Measurements from ENCODE around the gene HPCAL1. TPM values are rescaled to one million over a fixed set of nuclear protein-coding genes. Genes with fewer than 3 reads are reported as not detected.
A peak's percentile ranks its signal among the peaks of the same experiment; 100 is the strongest.
"Not testable (repeated sequence)": the region's sequence is repeated elsewhere in the genome, so short reads cannot be mapped to it uniquely, and the experiment has no call there.

HPCAL1 gene
- total RNA-seq, 1 donor from 2014 or later: 19.0 TPM

DNA sequence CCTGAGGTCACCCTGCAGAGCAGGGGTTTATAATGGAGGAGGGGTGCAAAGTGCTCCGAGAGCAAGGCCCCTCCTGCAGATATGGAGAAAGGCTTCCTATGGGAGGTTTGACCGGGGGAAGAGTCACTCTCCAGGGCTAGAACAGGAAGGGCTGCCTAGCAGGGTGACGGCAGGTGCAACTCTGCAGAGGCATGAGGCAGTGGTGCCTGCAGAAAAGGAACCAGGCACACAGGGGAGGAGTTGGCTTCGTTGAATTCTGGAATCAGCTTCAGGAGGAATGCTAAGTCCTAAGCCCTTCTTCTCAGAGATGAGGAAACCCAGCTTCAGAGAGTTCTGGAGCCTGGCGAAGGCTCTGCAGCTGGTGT, 17.5 kb upstream of the HPCAL1 start:
- no peak for DNase-seq

DNA sequence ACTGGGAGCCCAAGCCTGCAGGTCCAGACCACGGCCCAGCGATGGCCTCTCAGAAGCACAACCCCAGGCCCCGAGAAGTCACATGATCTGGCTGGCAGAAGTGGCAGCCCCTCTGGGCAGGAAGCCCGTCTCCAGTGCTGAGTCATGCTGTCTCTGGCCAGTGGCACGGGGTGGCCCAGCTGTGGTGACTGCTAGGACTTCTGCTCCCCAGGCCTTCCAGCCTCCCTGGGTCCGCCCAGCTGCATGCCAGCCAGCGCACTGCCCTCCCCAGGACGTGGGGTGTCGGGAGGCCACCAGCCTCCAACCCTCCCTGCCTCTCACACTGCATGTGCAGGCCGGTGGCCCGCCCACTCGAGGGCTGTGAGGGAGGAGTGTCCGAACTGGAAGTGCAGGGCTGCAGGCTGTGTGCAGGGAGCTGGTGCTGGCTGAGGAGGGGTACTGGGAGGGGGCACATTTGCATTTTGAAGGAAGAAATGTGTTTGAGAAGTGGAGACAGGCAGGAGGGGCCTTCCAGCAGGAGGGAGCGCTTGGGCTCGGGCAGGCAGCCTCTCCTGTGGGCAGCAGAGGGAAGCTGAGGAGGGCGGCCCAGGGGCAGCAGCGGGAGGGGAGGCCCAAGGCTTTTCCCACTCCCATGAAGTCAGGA, 17.0 kb upstream of the HPCAL1 start:
- DNase-seq: peak; percentile 81

DNA sequence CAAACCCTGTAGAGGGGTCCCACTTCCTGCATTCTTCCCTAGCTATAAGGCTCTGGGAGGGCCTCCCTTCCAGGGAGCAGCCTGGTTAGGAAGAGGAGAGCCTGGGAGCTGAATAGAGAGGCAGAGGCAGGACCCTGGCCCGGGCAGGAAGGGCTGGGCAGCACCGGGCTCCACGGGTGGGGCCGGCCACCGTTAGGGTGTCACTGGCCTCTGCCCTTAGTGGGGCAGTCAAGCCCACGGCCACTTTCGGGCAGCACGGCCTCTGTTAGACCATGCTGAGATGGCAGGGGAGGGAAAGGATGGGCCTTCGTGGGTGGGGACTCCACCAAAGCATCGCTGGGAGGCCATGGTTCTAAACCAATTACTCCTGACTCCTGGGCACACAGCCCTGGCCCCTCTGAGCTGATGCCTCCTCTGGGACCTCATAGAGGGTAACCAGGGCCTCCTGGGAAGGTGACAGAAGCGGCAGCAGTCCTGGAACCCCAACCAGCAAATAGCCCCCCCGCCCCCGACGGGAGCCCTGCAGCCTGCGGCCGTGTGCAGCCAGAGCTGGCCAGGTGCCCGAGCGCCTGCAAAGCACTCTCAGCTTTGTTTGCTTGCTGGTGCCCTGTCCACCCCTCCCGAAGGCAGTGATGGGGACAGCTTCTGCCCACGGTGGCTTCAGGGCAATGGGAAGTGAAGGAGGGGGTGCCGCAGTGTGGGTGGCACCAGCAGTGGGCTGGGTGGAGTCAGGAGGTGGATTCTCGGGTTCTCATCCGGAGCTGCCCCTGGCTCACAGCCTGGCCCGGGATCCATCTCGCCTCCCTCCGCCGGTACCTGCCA, 16.3 kb upstream of the HPCAL1 start:
- no peak for DNase-seq

GRCh38 chr2:10287761-10288160, 14.9 kb upstream of the HPCAL1 start:
- DNase-seq: no peak

GRCh38 chr2:10288606-10289005, 14.1 kb upstream of the HPCAL1 start:
- no peak for DNase-seq

DNA sequence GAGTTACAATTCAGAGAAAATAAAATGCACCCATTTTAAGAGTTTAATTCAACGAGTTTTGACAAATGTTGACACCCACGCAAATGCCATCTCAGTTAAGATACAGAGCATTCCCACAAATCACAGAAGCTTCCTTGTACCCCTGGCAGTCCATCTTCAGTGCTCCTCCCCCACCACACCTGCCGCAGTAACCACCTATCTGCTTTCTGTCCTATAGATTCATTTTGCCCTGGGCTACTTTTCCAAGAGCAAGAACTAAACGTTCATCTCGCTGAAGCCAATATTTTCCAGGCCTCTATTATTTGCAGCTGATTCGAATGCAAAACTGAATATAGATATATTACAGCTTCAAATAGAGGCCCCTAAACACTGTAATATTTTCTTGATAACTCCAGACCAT, 13.4 kb upstream of the HPCAL1 start:
- DNase-seq: no peak

GRCh38 chr2:10289891-10290290, 12.8 kb upstream of the HPCAL1 start:
- no peak for DNase-seq

DNA sequence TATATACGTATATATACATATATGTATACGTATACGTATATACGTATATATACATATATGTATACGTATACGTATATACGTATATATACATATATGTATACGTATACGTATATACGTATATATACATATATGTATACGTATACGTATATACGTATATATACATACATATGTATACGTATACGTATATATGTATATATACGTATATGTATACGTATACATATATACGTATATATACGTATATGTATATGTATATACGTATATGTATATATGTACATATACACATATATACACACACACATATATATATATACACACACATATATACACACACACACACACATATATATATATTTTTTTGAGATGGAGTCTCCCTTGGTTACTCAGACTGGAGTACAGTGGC, 11.3 kb upstream of the HPCAL1 start:
- not testable (repeated sequence) for DNase-seq

DNA sequence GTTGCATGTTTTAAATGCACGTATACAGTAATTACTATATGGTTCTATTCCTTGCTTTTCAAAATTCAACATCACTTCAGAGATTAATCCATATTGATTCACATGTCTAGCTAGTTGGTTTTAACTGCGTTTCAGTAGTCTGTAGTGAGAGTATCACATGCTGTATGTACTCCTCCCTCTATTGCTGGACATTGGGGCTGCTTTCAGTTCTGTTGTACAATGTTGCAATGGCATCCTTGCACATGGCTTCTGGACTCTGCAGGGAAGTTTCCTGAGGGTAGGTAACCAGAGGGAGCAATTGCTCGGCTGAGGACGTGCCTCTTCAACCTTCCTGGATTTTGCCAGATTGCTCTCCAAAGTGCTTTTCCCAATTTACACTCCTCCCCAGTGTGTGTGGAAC, 10.7 kb upstream of the HPCAL1 start:
- DNase-seq: no peak

GRCh38 chr2:10293603-10294002, 9.1 kb upstream of the HPCAL1 start:
- no peak for DNase-seq

- DNase-seq: no peak
Measured at GRCh38 chr2:10294077-10294476, 8.6 kb upstream of the HPCAL1 start.

- DNase-seq: not testable (repeated sequence)
Measured at GRCh38 chr2:10295649-10296048, 7.1 kb upstream of the HPCAL1 start.

GRCh38 chr2:10296142-10296541, 6.6 kb upstream of the HPCAL1 start:
- no peak for DNase-seq

DNA sequence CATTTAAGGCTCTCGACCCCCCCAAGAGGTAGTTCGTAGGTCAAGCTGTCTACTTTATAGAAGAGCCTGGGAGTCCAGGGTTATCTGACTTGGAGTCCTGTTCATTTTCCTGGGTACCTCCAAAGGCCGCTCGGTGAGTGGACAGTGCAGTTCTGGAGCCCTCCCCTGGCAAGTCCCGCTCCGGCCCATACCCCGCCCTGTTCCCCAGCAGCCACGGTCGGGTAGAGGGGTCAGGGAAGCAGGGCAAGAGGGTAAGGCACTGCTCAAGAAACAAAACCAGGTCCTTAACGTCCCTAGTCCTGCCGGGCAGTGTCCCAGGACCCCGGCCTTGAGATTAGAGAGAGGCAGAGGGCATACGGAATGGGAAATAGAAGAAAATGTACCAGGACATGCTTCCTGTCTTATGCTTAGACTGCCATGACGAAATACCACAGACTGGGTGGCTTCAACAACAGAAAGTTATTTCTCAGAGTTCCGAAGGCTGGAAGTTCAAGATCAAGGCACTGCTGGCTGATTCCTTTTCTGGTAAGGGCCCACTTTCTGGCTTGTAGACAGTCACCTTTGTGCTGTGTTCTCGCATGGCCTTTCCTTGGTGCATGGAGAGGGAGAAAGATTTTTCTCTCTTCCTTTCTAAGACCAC, 5.4 kb upstream of the HPCAL1 start:
- no peak for DNase-seq

GRCh38 chr2:10297959-10298531, 4.7 kb upstream of the HPCAL1 start:
- no peak for DNase-seq

DNA sequence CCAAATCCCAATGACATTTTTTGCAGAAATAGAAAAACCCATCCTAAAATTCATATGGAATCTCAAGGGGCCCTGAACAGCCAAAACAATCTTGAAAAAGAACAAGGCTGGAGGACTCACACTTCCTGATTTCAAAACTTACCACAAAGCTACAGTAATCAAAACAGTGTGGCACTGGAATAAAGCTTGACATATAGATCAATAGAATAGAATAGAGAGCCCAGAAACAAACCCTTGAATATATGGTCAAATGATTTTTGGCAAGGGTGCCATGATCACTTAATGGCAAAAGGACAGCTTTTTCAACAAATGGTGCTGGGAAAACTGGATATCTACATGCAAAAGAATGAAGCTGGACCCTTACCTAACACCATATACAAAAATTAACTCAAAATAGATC, 3.9 kb upstream of the HPCAL1 start:
- DNase-seq: not testable (repeated sequence)

DNA sequence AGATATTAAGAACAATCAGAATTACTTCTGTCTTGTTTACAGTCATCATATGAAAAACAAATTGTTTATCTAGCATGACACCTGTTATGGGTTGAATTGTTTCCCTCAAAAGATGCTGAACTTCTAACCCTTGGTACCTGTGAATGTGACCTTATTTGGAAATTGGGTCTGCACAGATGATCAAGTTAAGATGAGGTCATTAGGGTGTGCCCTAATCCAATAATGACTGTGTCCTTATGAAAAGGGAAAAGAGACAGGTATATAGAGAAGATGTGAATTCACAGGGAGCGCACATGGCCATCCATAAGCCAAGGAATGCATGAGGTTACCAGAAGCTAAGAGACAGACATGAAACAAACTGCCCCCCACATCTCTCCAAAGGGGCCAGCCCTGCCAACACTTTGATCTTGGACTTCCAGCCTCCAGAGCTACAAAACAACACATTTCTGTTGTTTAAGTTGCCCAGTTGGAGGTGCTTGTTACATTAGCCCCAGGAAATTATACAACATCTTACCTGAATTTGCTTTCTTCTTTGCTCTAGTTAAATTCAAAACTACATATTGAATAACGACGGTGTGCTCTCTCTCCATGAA, 2.3 kb upstream of the HPCAL1 start:
- DNase-seq: no peak

- no peak for DNase-seq
Measured at GRCh38 chr2:10300997-10301940, 1.4 kb upstream of the HPCAL1 start.

DNA sequence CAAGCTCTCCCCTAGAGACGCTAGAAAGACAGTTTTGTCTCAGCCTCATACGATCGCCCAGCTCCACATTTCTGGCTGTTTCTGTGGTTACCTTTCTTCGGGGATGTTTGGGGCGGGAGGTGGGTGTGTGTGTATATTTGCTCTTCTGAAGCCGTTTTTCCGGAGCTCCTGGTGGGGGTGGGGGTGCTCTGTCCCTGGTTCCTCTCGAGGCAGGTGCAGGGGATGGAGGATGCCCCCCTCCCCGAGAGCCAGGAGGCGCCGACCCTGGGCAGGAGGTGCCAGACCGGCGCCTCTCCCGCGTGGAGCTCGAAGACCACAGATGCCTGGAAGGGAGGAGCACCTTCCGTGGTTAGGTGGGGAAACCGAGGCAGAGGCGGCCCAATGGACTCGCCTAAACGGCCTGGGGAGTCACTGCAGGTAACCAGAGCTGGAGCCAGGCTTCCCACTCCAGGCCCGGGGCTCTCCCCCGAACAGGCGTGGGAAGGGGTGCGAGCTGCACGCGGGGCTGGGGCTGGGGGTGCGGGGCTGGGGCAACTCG, 694 bp upstream of the HPCAL1 start:
- DNase-seq: no peak

DNA sequence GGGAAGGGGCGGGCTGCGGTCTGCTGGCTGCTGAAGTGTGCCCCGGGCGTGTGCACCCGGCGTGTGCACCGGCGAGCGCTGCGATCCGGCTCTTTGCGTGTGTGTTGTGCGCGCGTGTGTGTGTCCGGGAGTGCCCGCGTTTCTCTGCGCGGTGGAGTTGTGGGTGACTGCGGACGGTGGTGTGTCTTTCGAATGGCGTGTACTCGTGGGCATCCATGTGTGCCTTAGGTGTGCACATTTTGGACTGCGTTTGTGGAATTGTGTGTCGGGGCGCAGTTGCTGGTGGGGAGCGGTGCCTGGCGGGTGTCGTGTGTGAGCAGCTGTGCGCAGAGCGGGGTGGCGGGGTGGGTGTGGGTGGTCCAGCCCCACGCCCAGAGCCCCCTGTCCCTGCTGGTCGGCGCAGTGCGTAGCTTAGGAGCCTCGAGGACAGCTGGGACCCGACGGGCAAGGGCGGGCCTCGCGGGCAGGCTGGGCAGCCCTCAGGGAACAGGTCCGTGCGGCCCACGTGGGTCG, 533 bp downstream of the HPCAL1 start:
- no peak for DNase-seq
